Stimulated activated CD8-positive, alpha-beta memory T cell treated with anti-CD3 and anti-CD28 coated beads, Interleukin-15, amount 100 ng/mL, for 1 hour (primary cell): ENCODE measurements around the gene MIER2.
"Not testable (repeated sequence)": the region's sequence is repeated elsewhere in the genome, so short reads cannot be mapped to it uniquely, and the experiment has no call there.

Source experiments
- DNase-seq: peaks from one replicate; pipeline ENCODE4 v3.0.0-alpha.2; 2020; ENCODE audit warnings: low read depth

The MIER2 gene

GRCh38 chr19:355536-355935 is 10.9 kb upstream of the MIER2 start:
- not testable (repeated sequence) for DNase-seq

- DNase-seq: no peak
Observed at GRCh38 chr19:355134-355533, 10.5 kb upstream of the MIER2 start.

GRCh38 chr19:351976-352625 is 7.5 kb upstream of the MIER2 start:
- DNase-seq: no peak

- no peak for DNase-seq
Observed at GRCh38 chr19:347946-348861, 3.6 kb upstream of the MIER2 start.

GRCh38 chr19:345320-345879 is 804 bp upstream of the MIER2 start:
- DNase-seq: no peak

GRCh38 chr19:343941-344624 is 513 bp downstream of the MIER2 start:
- no peak for DNase-seq

GRCh38 chr19:343451-343931 is 1.1 kb downstream of the MIER2 start:
- DNase-seq: no peak

GRCh38 chr19:342801-343421 is 1.7 kb downstream of the MIER2 start:
- DNase-seq: no peak

GRCh38 chr19:342128-342455 is 2.5 kb downstream of the MIER2 start:
- no peak for DNase-seq

GRCh38 chr19:341386-342127 is 3.0 kb downstream of the MIER2 start:
- DNase-seq: no peak

GRCh38 chr19:340620-341385 is 3.8 kb downstream of the MIER2 start:
- no peak for DNase-seq

- DNase-seq: no peak
Observed at GRCh38 chr19:339262-339887, 5.2 kb downstream of the MIER2 start.

GRCh38 chr19:338421-338820 is 6.2 kb downstream of the MIER2 start:
- DNase-seq: no peak

GRCh38 chr19:336067-336614 is 8.5 kb downstream of the MIER2 start:
- no peak for DNase-seq

GRCh38 chr19:335486-336066 is 9.0 kb downstream of the MIER2 start:
- DNase-seq: no peak

GRCh38 chr19:335072-335471 is 9.5 kb downstream of the MIER2 start:
- no peak for DNase-seq

GRCh38 chr19:334296-335071 is 10.1 kb downstream of the MIER2 start:
- no peak for DNase-seq

- no peak for DNase-seq
Observed at GRCh38 chr19:330503-330902, 14.1 kb downstream of the MIER2 start.

- DNase-seq: no peak
Observed at GRCh38 chr19:329876-330275, 14.7 kb downstream of the MIER2 start.
